Activated naive CD4-positive, alpha-beta T cell treated with anti-CD3 and anti-CD28 coated beads for 36 hours (primary cell): ENCODE data around the gene PAFAH1B1. TPM values are rescaled to one million over a fixed set of nuclear protein-coding genes. Genes with fewer than 3 reads are reported as not detected.
"Not testable (repeated sequence)": the region's sequence is repeated elsewhere in the genome, so short reads cannot be mapped to it uniquely, and the experiment has no call there.

Source experiments
- CTCF ChIA-PET: fragments of 350-600 bp; sonication (Branson Sonifier 250); formaldehyde crosslinking; loops from one replicate; lab custom pipeline; 2021; ENCODE audit warnings: antibody characterized with exemption; lab: Charles Lee
- DNase-seq: peaks from one replicate; pipeline ENCODE4 v3.0.0-alpha.2; 2020
- H3K27ac Mint-ChIP-seq: one replicate; pipeline ENCODE4 v1.8.0; 2021; ENCODE audit warnings: mild to moderate bottlenecking, mixed read lengths
- H3K27me3 Mint-ChIP-seq: one replicate; pipeline ENCODE4 v1.8.0; 2021; ENCODE audit warnings: low read depth, mixed read lengths
- H3K36me3 Mint-ChIP-seq: one replicate; pipeline ENCODE4 v1.8.0; 2021; ENCODE audit warnings: low read depth, mixed read lengths
- H3K4me1 Mint-ChIP-seq: one replicate; pipeline ENCODE4 v1.8.0; 2021; ENCODE audit warnings: low read depth, mixed read lengths
- H3K4me3 Mint-ChIP-seq: one replicate; pipeline ENCODE4 v1.8.0; 2021; ENCODE audit warnings: mild to moderate bottlenecking, moderate library complexity, mixed read lengths
- H3K9me3 Mint-ChIP-seq: one replicate; pipeline ENCODE4 v1.8.0; 2021; ENCODE audit warnings: mixed read lengths
- intact Hi-C: fragments of 100-400 bp; cut with micrococcal nuclease; formaldehyde crosslinking; loops from one replicate; pipeline ENCODE4 v1.15.1; 2023
- total RNA-seq, 2 experiments: library from RNA; stranded (reverse); gene quantifications; one replicate each; pipeline ENCODE4 v1.2.3, GENCODE V29; 2021

The PAFAH1B1 gene
- 100 to 1,000 TPM; 142 to 145 TPM for total RNA-seq

GRCh38 chr17:2592971-2593820, at the start of gene PAFAH1B1:
PAFAH1B1 (plus strand) TSS chr17:2593654; CDS start chr17:2638289, 44,635 bp downstream.
- H3K27me3 Mint-ChIP-seq: no peaks in the 10 kb centered on the region
- H3K4me1 Mint-ChIP-seq: peaks cover 33% of the 10 kb centered on the region
- DNase-seq: peak; percentile 95
- CTCF ChIA-PET: interaction anchor here (0.7 to 1.4 kb wide), 3 partner anchors 197 to 211 kb away, joined by 3 to 4 read pairs (median 3); no protein-coding TSS in a partner anchor
- peak within 1 kb of the TSS; percentile 90 for H3K4me3 Mint-ChIP-seq
- intact Hi-C loops: loop anchor here (1.0 to 10.0 kb wide), 3 partner anchors 118 to 1074 kb away; partner anchors contain the start of genes CLUH, EMC6 and TAX1BP3
- H3K9me3 Mint-ChIP-seq: no peaks in the 10 kb centered on the region
- H3K36me3 Mint-ChIP-seq: peaks cover 6% of the 10 kb centered on the region
- H3K27ac Mint-ChIP-seq: peak within 1 kb of the TSS; percentile 92

DNA sequence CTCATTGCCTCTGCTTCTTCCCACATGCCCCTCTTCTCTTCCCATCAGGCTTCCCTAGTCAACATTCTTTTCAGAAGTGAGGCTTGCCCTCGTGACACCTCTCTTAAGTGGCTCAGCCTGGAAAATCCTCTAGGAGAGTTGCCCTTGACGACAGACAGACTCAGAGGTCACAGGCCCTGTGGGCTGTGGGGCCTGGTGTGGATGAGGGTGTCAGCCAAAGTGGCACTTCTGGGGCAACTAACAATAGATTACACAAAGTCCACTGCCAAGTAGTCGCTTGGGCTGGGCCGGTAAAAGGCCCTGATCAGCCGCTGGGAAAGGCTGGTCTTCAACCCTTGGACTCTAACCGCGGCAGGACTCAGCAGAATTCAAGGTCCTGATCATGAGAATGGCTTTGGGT, 48.1 kb upstream of the PAFAH1B1 start:
- no peak for DNase-seq
- no peak overlapping the region for H3K27ac Mint-ChIP-seq
- no peaks in the 10 kb centered on the region for H3K9me3 Mint-ChIP-seq
- no peaks in the 10 kb centered on the region for H3K36me3 Mint-ChIP-seq
- H3K4me3 Mint-ChIP-seq: no peak overlapping the region
- intact Hi-C loops: no loop called here
- no peaks in the 10 kb centered on the region for H3K4me1 Mint-ChIP-seq
- H3K27me3 Mint-ChIP-seq: no peaks in the 10 kb centered on the region
- CTCF ChIA-PET: no interaction called here

GRCh38 chr17:2547176-2547575, 46.3 kb upstream of the PAFAH1B1 start:
- Mint-ChIP-seq H3K36me3 (no peaks in the 10 kb centered on the region), H3K9me3 (no peaks in the 10 kb centered on the region), H3K4me3 (no peak overlapping the region), H3K4me1 (no peaks in the 10 kb centered on the region), H3K27me3 (no peaks in the 10 kb centered on the region), H3K27ac (no peak overlapping the region)
- intact Hi-C loops: no loop called here
- CTCF ChIA-PET: no interaction called here
- no peak for DNase-seq

GRCh38 chr17:2548026-2548425, 45.4 kb upstream of the PAFAH1B1 start:
- H3K36me3 Mint-ChIP-seq, H3K27ac Mint-ChIP-seq, H3K27me3 Mint-ChIP-seq, intact Hi-C loops, H3K4me1 Mint-ChIP-seq, H3K9me3 Mint-ChIP-seq, DNase-seq, H3K4me3 Mint-ChIP-seq: not testable (repeated sequence)
- CTCF ChIA-PET: interaction anchor here (0.7 kb wide), 1 partner anchor 614 kb away, joined by 3 read pairs; no protein-coding TSS in a partner anchor

GRCh38 chr17:2549392-2550211, 43.9 kb upstream of the PAFAH1B1 start:
- CTCF ChIA-PET: no interaction called here
- no peaks in the 10 kb centered on the region for H3K4me1 Mint-ChIP-seq
- H3K27me3 Mint-ChIP-seq: no peaks in the 10 kb centered on the region
- no peaks in the 10 kb centered on the region for H3K36me3 Mint-ChIP-seq
- H3K27ac Mint-ChIP-seq: no peak overlapping the region
- H3K9me3 Mint-ChIP-seq: no peaks in the 10 kb centered on the region
- no peak for DNase-seq
- H3K4me3 Mint-ChIP-seq: no peak overlapping the region
- intact Hi-C loops: no loop called here

DNA sequence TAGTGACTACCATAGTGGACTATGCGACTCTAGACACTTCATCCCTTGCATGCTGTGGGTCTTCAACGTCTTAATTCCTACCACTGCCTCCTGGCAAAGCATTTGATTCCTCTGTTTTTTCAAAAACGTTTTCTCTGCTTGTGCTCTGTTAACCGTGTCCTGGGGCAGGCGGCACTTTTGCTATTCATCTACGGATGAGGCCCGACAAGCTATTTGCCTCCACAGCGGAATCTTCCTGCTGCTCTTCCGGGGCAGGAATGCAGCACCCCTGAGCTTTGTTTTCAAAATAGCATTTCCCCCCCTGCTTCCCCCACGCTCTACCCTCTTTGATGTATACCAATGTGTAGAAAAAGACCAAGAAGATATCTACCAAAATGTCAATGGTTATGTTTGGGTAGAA, 42.0 kb upstream of the PAFAH1B1 start:
- CTCF ChIA-PET: interaction anchor here (0.6 kb wide), 1 partner anchor 41 kb away, joined by 3 read pairs; no protein-coding TSS in a partner anchor
- Mint-ChIP-seq H3K4me1 (no peaks in the 10 kb centered on the region), H3K9me3 (peaks cover 2% of the 10 kb centered on the region), H3K27ac (no peak overlapping the region), H3K4me3 (no peak overlapping the region), H3K27me3 (no peaks in the 10 kb centered on the region), H3K36me3 (no peaks in the 10 kb centered on the region)
- no peak for DNase-seq
- intact Hi-C loops: no loop called here

DNA sequence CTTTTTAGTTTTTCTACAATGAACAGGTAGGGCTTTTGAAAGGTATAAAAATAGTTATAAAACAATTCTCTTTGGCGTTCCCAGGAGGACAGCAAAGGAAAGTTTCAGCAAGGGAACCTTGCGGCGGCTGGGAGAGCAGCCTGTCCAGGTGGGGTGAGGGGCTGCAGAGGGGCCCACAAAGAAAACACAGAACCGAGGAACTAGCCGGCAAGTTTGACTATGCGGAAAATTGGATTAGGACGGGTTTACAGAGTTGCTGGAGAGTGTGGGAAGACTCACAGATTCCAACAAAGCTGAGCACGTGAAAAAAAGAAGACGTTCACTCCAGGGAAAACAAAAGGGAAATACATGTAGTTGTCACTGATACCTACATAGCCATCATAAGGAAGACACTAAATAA, 41.5 kb upstream of the PAFAH1B1 start:
- CTCF ChIA-PET: no interaction called here
- Mint-ChIP-seq H3K36me3 (no peaks in the 10 kb centered on the region), H3K9me3 (peaks cover 2% of the 10 kb centered on the region), H3K4me1 (no peaks in the 10 kb centered on the region), H3K27ac (no peak overlapping the region), H3K4me3 (no peak overlapping the region), H3K27me3 (no peaks in the 10 kb centered on the region)
- DNase-seq: no peak
- intact Hi-C loops: no loop called here

DNA sequence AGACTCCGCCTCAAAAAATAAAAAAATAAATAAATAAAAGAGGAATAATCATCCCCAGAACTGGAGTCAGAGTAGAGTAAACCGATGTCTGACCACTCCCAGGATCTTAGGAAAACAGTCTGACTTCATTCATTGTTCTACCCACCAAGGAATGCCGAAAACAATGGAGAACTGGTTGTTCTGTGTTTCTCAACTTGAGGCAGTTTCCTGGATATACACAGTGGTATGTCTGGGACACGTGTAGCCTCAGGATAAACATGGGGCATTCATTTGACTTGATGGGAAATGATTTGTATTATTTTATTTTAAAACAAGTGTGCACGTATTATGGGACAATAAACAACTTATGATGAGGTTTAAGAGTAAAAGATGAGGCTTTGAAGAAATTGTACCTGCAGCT, 32.8 kb upstream of the PAFAH1B1 start:
- Mint-ChIP-seq H3K27ac (no peak overlapping the region), H3K4me3 (no peak overlapping the region), H3K9me3 (peaks cover 6% of the 10 kb centered on the region), H3K4me1 (peaks cover 9% of the 10 kb centered on the region), H3K27me3 (no peaks in the 10 kb centered on the region), H3K36me3 (no peaks in the 10 kb centered on the region)
- no peak for DNase-seq
- intact Hi-C loops: no loop called here
- CTCF ChIA-PET: no interaction called here

- Mint-ChIP-seq H3K27ac (no peak overlapping the region), H3K9me3 (peaks cover 4% of the 10 kb centered on the region), H3K36me3 (no peaks in the 10 kb centered on the region), H3K4me3 (no peak overlapping the region), H3K27me3 (no peaks in the 10 kb centered on the region), H3K4me1 (peaks cover 9% of the 10 kb centered on the region)
- peak; percentile 20 for DNase-seq
- CTCF ChIA-PET: no interaction called here
- intact Hi-C loops: no loop called here
Measured at GRCh38 chr17:2562162-2562858, 31.1 kb upstream of the PAFAH1B1 start.

DNA sequence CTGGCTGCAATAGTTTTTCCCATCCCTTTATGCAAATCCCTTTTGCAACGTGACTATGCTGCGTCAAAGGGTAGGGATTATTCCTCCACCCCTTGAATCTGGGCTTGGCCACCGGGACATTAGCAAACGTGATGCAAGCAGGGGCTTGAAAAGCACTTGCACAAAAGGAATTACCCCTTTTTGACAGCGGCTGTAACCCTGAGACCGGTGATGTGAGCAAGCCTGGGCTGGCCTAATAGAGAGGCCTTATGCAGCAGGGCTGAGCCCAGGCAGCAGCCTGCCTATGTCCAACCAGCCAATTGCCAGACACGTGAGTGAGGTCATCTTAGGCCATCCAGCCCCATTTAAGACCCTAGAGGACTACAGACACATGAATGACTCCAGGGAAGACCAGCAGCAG, 30.4 kb upstream of the PAFAH1B1 start:
- DNase-seq: no peak
- Mint-ChIP-seq H3K27me3 (no peaks in the 10 kb centered on the region), H3K27ac (no peak overlapping the region), H3K36me3 (no peaks in the 10 kb centered on the region), H3K4me1 (peaks cover 9% of the 10 kb centered on the region), H3K4me3 (no peak overlapping the region), H3K9me3 (peaks cover 4% of the 10 kb centered on the region)
- intact Hi-C loops: no loop called here
- CTCF ChIA-PET: no interaction called here

DNA sequence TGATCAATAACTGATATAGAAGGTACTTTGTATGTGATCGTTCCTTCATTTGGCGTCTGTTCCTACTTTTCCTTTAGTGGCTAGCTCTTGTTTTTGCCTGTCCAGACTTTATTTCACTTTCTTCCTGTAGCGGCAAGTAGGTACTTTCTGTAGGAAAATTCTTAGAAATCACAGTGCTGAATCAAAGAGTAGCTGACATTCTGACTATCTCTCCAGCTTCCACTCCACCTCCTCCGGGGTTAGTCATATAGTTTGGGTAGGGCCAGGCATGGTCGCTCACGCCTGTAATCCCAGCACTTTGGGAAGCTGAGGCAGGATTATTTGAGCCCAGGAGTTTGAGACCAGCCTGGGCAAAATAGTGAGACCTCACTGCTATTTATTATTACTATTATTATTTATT, 29.9 kb upstream of the PAFAH1B1 start:
- no peak overlapping the region for H3K27ac Mint-ChIP-seq
- H3K36me3 Mint-ChIP-seq: no peaks in the 10 kb centered on the region
- intact Hi-C loops: no loop called here
- DNase-seq: no peak
- H3K4me1 Mint-ChIP-seq: peaks cover 9% of the 10 kb centered on the region
- no peaks in the 10 kb centered on the region for H3K27me3 Mint-ChIP-seq
- CTCF ChIA-PET: no interaction called here
- H3K4me3 Mint-ChIP-seq: no peak overlapping the region
- H3K9me3 Mint-ChIP-seq: peaks cover 4% of the 10 kb centered on the region

DNA sequence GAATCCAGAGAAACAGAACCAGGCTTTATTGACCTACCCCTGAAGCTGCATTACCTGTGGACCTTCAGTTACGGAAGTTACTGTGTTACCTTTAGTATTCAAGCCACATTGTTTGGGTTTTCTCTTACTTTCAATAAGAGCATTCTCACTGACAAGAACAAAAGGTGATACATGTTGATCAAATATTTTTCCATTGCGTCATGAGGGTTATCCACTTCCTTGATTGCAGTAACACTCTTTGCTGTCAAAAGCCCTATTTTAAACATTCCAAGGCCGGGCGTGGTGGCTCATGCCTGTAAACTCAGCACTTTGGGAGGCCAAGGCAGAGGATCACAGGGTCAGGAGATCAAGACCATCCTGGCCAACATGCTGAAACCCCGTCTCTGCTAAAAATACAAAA, 28.6 kb upstream of the PAFAH1B1 start:
- CTCF ChIA-PET: no interaction called here
- intact Hi-C loops: no loop called here

More for the DNA sequence above, 28.6 kb upstream of the PAFAH1B1 start:
- no peaks in the 10 kb centered on the region for H3K36me3 Mint-ChIP-seq
- H3K4me1 Mint-ChIP-seq: peaks cover 9% of the 10 kb centered on the region
- H3K27ac Mint-ChIP-seq: no peak overlapping the region
- H3K27me3 Mint-ChIP-seq: no peaks in the 10 kb centered on the region
- H3K9me3 Mint-ChIP-seq: peaks cover 4% of the 10 kb centered on the region
- H3K4me3 Mint-ChIP-seq: no peak overlapping the region
- DNase-seq: no peak
